SH-SY5Y (cell line): ENCODE measurements around the gene LRIT2.
A peak's percentile ranks its signal among the peaks of the same experiment; 100 is the strongest.

Experiments
- GATA2 ChIP-seq: IDR thresholded peaks from 2 replicates; pipeline ENCODE4 v1.6.1; 2011; ENCODE audit warnings: mild to moderate bottlenecking, low read depth, low read length
- GATA3 ChIP-seq: IDR thresholded peaks from 2 replicates; pipeline ENCODE4 v1.6.1; 2011; ENCODE audit warnings: low read depth, mild to moderate bottlenecking, low read length, moderate library complexity

GRCh38 chr10:84185526-84186175, 39.7 kb downstream of the LRIT2 start:
- TF ChIP-seq GATA3 = no peak
- TF ChIP-seq GATA2 = 0 out of 2 replicates have a peak, but pooled peaks have one; percentile 33
